HepG2 (cell line): ENCODE results near the gene DRC7. TPM values are rescaled to one million over a fixed set of nuclear protein-coding genes. Genes with fewer than 3 reads are reported as not detected.

Experiments used
- ATAC-seq: fragments of 200-7000 bp; cut with Tn5 transposase; 3 replicates; pipeline ENCODE4 v1.9.1; 2020; ENCODE audit warnings: mild to moderate bottlenecking, moderate library complexity
- BruUV-seq: library from RNA; stranded (reverse); fragments of 400-500 nt; replicated peaks from 2 replicates; lab custom pipeline; 2021; lab: Mats Ljungman, UMichigan
- CTCF ChIA-PET: fragments of 300-600 bp; formaldehyde crosslinking; extraction: SDS; loops from one replicate; lab custom pipeline; 2021; ENCODE audit warnings: low total read pairs, inconsistent platforms, low intra/inter-chr PET ratio; lab: Yijun Ruan, JAX
- POLR2A ChIA-PET: fragments of 350-600 bp; sonication (Branson Sonifier 250); formaldehyde crosslinking; loops from one replicate; lab custom pipeline; 2020; ENCODE audit warnings: antibody characterized with exemption, inconsistent platforms; lab: Yijun Ruan, JAX
- DNase-seq: peaks from one replicate; pipeline ENCODE4 v3.0.0-alpha.2; 2015; ENCODE audit warnings: low spot score
- FAIRE-seq: peaks from 3 replicates; lab custom pipeline; 2011; peaks lifted over from hg19 to GRCh38; lab: Jason Lieb, UNC
- H2AFZ ChIP-seq: one replicate; pipeline ENCODE4 v1.6.1; 2011; ENCODE audit warnings: low read length, inconsistent platforms
- H3K27ac ChIP-seq: fragments of 300-600 bp; 3 replicates; pipeline ENCODE4 v1.8.0; 2011; ENCODE audit warnings: mixed run types, mild to moderate bottlenecking, mixed read lengths, low read length, inconsistent platforms; ENCODE audit not compliant: insufficient read depth; ENCODE audit errors: extremely low read length
- H3K27me3 ChIP-seq, 2 experiments: fragments of 200-600 bp in 1 of 2; 2 replicates in 1 of 2; 3 replicates in 1 of 2; pipeline versions ENCODE4 v1.6.0 to v1.8.0; 2011; ENCODE audit warnings: low read length in 2 of 2, mild to moderate bottlenecking in 2 of 2, moderate library complexity in 2 of 2, inconsistent platforms in 1 of 2; ENCODE audit not compliant: insufficient read depth in 2 of 2, control insufficient read depth in 1 of 2
- H3K36me3 ChIP-seq, 2 experiments: fragments of 200-600 bp in 1 of 2; replicated peaks in 1 of 2; 2 replicates in 1 of 2; 3 replicates in 1 of 2; pipeline versions ENCODE4 v1.5.1 to v1.8.0; 2011; ENCODE audit warnings: low read length in 2 of 2, inconsistent platforms in 1 of 2; ENCODE audit not compliant: insufficient read depth in 2 of 2, control insufficient read depth in 1 of 2
- H3K4me1 ChIP-seq: 2 replicates; pipeline ENCODE4 v1.5.1; 2012; ENCODE audit warnings: low read length, inconsistent platforms; ENCODE audit not compliant: insufficient read depth
- H3K4me2 ChIP-seq: 2 replicates; pipeline ENCODE4 v1.6.0; 2011; ENCODE audit warnings: low read depth, low read length, inconsistent platforms
- H3K4me3 ChIP-seq, 3 experiments: fragments of 200-600 bp in 1 of 3; sonication (generic), shearing (Covaris generic) in 1 of 3; replicated peaks in 1 of 3; 2 replicates each; pipeline ENCODE4 v1.5.1; 2011 to 2016; ENCODE audit warnings: low read length in 3 of 3, inconsistent platforms in 2 of 3, low read depth in 2 of 3, mild to moderate bottlenecking in 2 of 3, control low read depth in 1 of 3, mixed read lengths in 1 of 3; ENCODE audit not compliant: insufficient read depth in 1 of 3
- H3K79me2 ChIP-seq: one replicate; pipeline ENCODE4 v1.6.1; 2011; ENCODE audit warnings: low read length, inconsistent platforms; ENCODE audit not compliant: insufficient read depth
- H3K9ac ChIP-seq: 2 replicates; pipeline ENCODE4 v1.6.0; 2011; ENCODE audit warnings: mild to moderate bottlenecking, low read depth, low read length, inconsistent platforms; ENCODE audit not compliant: insufficient read depth
- H3K9me3 ChIP-seq: 2 replicates; pipeline ENCODE4 v1.5.1; 2012; ENCODE audit warnings: mild to moderate bottlenecking, low read length
- H4K20me1 ChIP-seq: 2 replicates; pipeline ENCODE4 v1.6.0; 2011; ENCODE audit warnings: inconsistent platforms, mild to moderate bottlenecking, low read length, moderate library complexity; ENCODE audit not compliant: insufficient read depth
- AGO1 ChIP-seq: fragments of 200-400 bp; formaldehyde crosslinking; IDR thresholded peaks from 2 replicates; pipeline ENCODE4 v1.6.1; 2017; ENCODE audit warnings: mild to moderate bottlenecking, low read depth, low read length, moderate library complexity; ENCODE audit not compliant: poor library complexity, severe bottlenecking
- ARNT2 ChIP-seq: sonication (generic); formaldehyde crosslinking; IDR thresholded peaks from 2 replicates; pipeline ENCODE4 v1.8.0; 2022; ENCODE audit warnings: mild to moderate bottlenecking, low read depth, missing genetic modification reagents, moderate library complexity
- BRD4 ChIP-seq: sonication (generic); formaldehyde crosslinking; IDR thresholded peaks from 2 replicates; pipeline ENCODE4 v1.4.0; 2020; ENCODE audit warnings: missing genetic modification reagents
- HMG20A ChIP-seq: IDR thresholded peaks from 2 replicates; pipeline ENCODE4 v1.6.1; 2016; ENCODE audit warnings: borderline replicate concordance
- HOXA3 ChIP-seq: sonication (generic); formaldehyde crosslinking; IDR thresholded peaks from 2 replicates; pipeline ENCODE4 v1.5.0; 2020; ENCODE audit warnings: missing genetic modification reagents
- MNT ChIP-seq: fragments of 450-650 bp; IDR thresholded peaks from 2 replicates; pipeline ENCODE4 v1.6.1; 2016
- MTF1 ChIP-seq: sonication (generic); formaldehyde crosslinking; IDR thresholded peaks from 2 replicates; pipeline ENCODE4 v1.5.0; 2020; ENCODE audit warnings: missing genetic modification reagents
- NAIF1 ChIP-seq: sonication (generic); formaldehyde crosslinking; IDR thresholded peaks from 2 replicates; pipeline ENCODE4 v1.5.0; 2020; ENCODE audit warnings: mild to moderate bottlenecking, missing genetic modification reagents, borderline replicate concordance
- RAD21 ChIP-seq: fragments of 450-650 bp; formaldehyde crosslinking; IDR thresholded peaks from 2 replicates; pipeline ENCODE4 v1.5.0; 2020; ENCODE audit warnings: mild to moderate bottlenecking
- ZFP36 ChIP-seq: fragments of 150-350 bp; IDR thresholded peaks from 2 replicates; pipeline ENCODE4 v1.6.1; 2018; ENCODE audit warnings: borderline replicate concordance, low read length, low read depth; ENCODE audit not compliant: partially characterized antibody
- ZNF530 ChIP-seq: sonication (generic); formaldehyde crosslinking; IDR thresholded peaks from 2 replicates; pipeline ENCODE4 v1.5.0; 2020; ENCODE audit warnings: low read depth, mild to moderate bottlenecking, missing genetic modification reagents
- ZNF670 ChIP-seq: sonication (generic); formaldehyde crosslinking; IDR thresholded peaks from 2 replicates; pipeline ENCODE4 v1.8.0; 2022; ENCODE audit warnings: mild to moderate bottlenecking, missing genetic modification reagents, borderline replicate concordance
- WGBS: methylation state at CpG from one replicate; pipeline ENCODE4 v1.1.6; 2017; ENCODE audit warnings: low lambda C conversion rate; 5-methylcytosine and 5-hydroxymethylcytosine counted together
- in situ Hi-C: cut with HindIII; loops from 2 replicates; pipeline ENCODE4 v1.10.0; 2017; ENCODE audit warnings: low pct_unique_long_range_greater_than_20kb; ENCODE audit not compliant: extremely low pct_ligation_motif_present
- intact Hi-C: fragments of 100-400 bp; cut with micrococcal nuclease; formaldehyde crosslinking; loops from one replicate; pipeline ENCODE4 v1.10.0; 2022; ENCODE audit not compliant: unreplicated experiment
- polyA plus RNA-seq, 8 experiments: library from polyadenylated mRNA; depleted of rRNA in 3 of 8; stranded (reverse) in 7 of 8; unstranded in 1 of 8; fragments of >200 nt; fragmentation: Illumina TruSeq in 4 of 8; extraction: Trizol in 4 of 8; gene quantifications; 2 replicates each; pipeline versions ENCODE4 v1.2.1 to v1.2.3, GENCODE V29; 2011 to 2016; ENCODE audit warnings: low read depth in 4 of 8, missing spikeins in 1 of 8, mixed read lengths in 1 of 8; ENCODE audit not compliant: insufficient read depth in 1 of 8
- total RNA-seq, 5 experiments: library from RNA; depleted of rRNA; stranded (reverse); fragments of >200 nt; fragmentation: Illumina TruSeq; extraction: Trizol; gene quantifications; 2 replicates each; pipeline ENCODE4 v1.2.3, GENCODE V29; 2016; ENCODE audit warnings: low read depth in 1 of 5

DRC7 gene
- total and polyA plus RNA-seq, 2 of the 13 experiments (the other 11 are each of a cell fraction or from before 2014, with no cell fraction given): 2.7 to 3.4 TPM

DNA sequence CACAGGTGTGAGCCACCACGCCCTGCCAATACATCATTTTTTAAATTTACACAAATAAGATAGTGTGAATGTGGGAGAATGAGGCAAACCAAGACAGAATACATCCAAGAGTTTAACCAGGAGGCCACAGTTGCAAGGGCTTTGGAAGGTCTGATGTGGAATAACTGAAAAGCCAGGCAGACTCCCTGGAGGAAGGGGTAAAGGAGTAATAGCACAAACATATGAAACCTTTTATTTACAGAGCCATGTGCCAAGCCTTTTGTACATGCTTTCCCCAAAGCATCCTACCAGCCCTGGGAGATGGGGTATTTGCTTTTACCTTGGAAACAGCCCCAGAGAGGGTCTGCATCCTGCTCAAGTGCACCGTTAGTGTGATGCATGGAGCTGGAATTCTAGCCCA lies 21.8 kb upstream of the DRC7 start:
- 91% methylated on average over 2 of the region's 2 CpGs for WGBS
- ATAC-seq: no peak
- POLR2A ChIA-PET: interaction anchor here (0.7 kb wide), 1 partner anchor 31 kb away, joined by 3 read pairs; no protein-coding TSS in a partner anchor

More for the DNA sequence above, 21.8 kb upstream of the DRC7 start:
- BruUV-seq: no TSS peak
- no peaks in the 10 kb centered on the region for H3K9me3 ChIP-seq
- TF ChIP-seq ZFP36: peak; percentile 18
- no peak for TF ChIP-seq HMG20A (CRISPR knock-in tag)
- no peak for TF ChIP-seq NAIF1 (CRISPR knock-in tag)
- no peak for TF ChIP-seq MTF1
- no peak for TF ChIP-seq BRD4 (CRISPR knock-in tag)
- no peak for TF ChIP-seq HOXA3
- no peak for TF ChIP-seq AGO1
- TF ChIP-seq ZNF530: no peak
- TF ChIP-seq MNT: peak; percentile 32; the same call in 1 of the 2 replicates
- no peak for TF ChIP-seq ARNT2 (CRISPR knock-in tag)
- no peak for TF ChIP-seq RAD21 (CRISPR knock-in tag)
- TF ChIP-seq ZNF670 (CRISPR knock-in tag): no peak
- TF ChIP-seq, all 625 proteins: peak for 2
- Histone ChIP-seq H3K27ac (no peak overlapping the region), H3K36me3 (no peaks in the 10 kb centered on the region), H3K79me2 (no peaks in the 10 kb centered on the region), H3K4me2 (no peak overlapping the region), H3K4me1 (peaks cover 64% of the 10 kb centered on the region), H4K20me1 (no peaks in the 10 kb centered on the region), H3K9ac (no peak overlapping the region), H2AFZ (no peak overlapping the region), H3K4me3 (no peak overlapping the region), H3K27me3 (no peaks in the 10 kb centered on the region)
- DNase-seq (no peak), FAIRE-seq (no peak)
- in situ Hi-C loops: no loop called here
- intact Hi-C loops: no loop called here
- CTCF ChIA-PET: no interaction called here
